Lower leg skin (tissue), 4 donors: ENCODE results near the gene CLTCL1. TPM values are rescaled to one million over a fixed set of nuclear protein-coding genes. Genes with fewer than 3 reads are reported as not detected.

Experiments used
- DNase-seq, 2 donors: peaks; one replicate each; pipeline ENCODE4 v3.0.0-alpha.2; 2019; ENCODE audit warnings: low spot score in 2 of 2
- H3K4me3 ChIP-seq: fragments of 200-600 bp; sonication (generic); 2 replicates; pipeline ENCODE4 v1.5.1; 2017; ENCODE audit warnings: mild to moderate bottlenecking, low read depth; ENCODE audit not compliant: poor library complexity, severe bottlenecking
- CTCF ChIP-seq, 3 donors: fragments of 450-650 bp; IDR thresholded peaks; one replicate each; pipeline ENCODE4 v1.5.1; 2016; ENCODE audit warnings: antibody characterized with exemption in 3 of 3, mild to moderate bottlenecking in 3 of 3, moderate library complexity in 2 of 3
- POLR2A ChIP-seq, 2 donors: fragments of 450-650 bp; IDR thresholded peaks; one replicate each; pipeline ENCODE4 v1.6.1; 2016 to 2017; ENCODE audit warnings: antibody characterized with exemption in 2 of 2, mild to moderate bottlenecking in 1 of 2, moderate library complexity in 1 of 2
- WGBS, 2 donors: methylation state at CpG; one replicate each; pipeline ENCODE4 v1.1.5; 2018; 5-methylcytosine and 5-hydroxymethylcytosine counted together
- intact Hi-C: fragments of 100-400 bp; cut with DNase I; formaldehyde crosslinking; loops from one replicate; pipeline ENCODE4 v1.15.0; 2023; ENCODE audit warnings: low total_unique reads
- total RNA-seq, 4 donors: library from RNA; depleted of rRNA; stranded (reverse); fragments of >200 nt; gene quantifications; one replicate each; pipeline ENCODE4 v1.1.0, GENCODE V29; 2016

Gene CLTCL1
- total RNA-seq, 4 donors from 2014 or later: 4.0 to 9.6 (median 7.6) TPM

DNA sequence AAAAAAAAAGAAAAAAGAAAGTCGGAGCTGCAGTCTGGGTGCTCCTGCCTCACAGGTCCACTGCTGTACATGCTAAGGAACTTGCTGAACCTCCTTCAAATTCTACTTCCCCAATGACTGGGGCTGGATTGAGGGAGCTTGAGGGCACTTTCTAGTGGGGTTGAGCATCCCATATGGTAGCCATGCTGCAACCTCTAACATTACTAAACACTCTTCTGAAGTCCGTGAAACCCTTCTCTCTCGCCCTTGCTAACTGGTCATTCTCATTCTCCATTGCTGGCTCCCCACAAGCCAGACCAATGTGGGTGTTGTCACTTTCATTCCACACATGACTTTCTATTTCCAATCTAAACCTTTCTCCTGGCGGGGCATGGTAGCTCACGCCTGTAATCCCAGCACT is 148.3 kb downstream of the CLTCL1 start:
- WGBS, 2 donors: 79 to 86% methylated on average over 5 of the region's 5 CpGs
- no peak for TF ChIP-seq CTCF (IDR thresholded peaks at IDR 0.05)
- TF ChIP-seq POLR2A (IDR thresholded peaks at IDR 0.05): no peak
- no peak overlapping the region for H3K4me3 ChIP-seq
- intact Hi-C loops: no loop called here
- no peak for DNase-seq

DNA sequence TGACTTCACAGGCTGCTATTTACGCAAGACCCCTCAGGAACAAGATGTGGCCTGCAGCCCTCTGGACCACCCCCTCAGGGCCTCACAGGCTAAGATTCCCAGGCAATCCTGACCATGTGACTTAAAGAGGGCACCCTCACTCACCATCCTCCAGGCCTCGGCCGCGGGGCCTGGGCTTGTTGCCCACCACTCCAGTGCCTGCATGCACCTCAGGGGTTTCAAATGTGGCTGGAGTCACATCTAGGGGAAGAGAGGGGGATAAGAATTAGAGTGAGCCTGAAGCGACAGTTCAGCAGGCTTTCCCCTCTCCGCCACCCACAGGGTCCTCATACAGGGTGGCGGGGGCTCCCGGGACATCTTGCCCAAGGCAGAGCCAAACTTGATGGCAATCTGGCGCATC is 149.1 kb downstream of the CLTCL1 start:
- no peak overlapping the region for H3K4me3 ChIP-seq
- 96 to 97% methylated on average over 9 of the region's 9 CpGs for WGBS, 2 donors
- no peak for TF ChIP-seq CTCF (IDR thresholded peaks at IDR 0.05)
- no peak for TF ChIP-seq POLR2A (IDR thresholded peaks at IDR 0.05)
- DNase-seq: no peak
- intact Hi-C loops: no loop called here

DNA sequence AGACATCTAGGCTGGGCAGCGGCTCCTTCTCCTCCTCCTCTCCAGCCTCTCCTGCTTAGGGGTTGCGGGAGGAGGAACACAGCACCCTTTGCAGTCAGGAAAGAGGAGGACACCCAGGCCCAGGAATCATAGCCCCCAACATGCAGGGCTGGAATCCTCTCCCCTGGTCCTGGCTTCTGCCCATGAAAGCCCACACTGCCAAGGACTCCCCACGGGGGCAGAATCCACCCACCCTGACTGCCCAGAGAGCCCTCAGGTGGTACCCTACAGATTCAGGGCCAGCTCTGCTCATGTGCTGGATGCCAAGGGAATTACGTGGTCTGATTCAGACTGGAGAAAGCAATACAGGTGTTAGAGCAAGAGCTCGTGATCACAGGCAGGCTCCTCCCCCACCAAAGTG is 151.5 kb downstream of the CLTCL1 start:
- intact Hi-C loops: loop anchor here (10.0 kb wide), 1 partner anchor 495 kb away; no protein-coding TSS in a partner anchor
- 69 to 73% methylated on average over 5 of the region's 5 CpGs for WGBS, 2 donors
- TF ChIP-seq CTCF (IDR thresholded peaks at IDR 0.05): no peak
- TF ChIP-seq POLR2A (IDR thresholded peaks at IDR 0.05): no peak
- no peak overlapping the region for H3K4me3 ChIP-seq
- no peak for DNase-seq

GRCh38 chr22:19139001-19139356 is 152.5 kb downstream of the CLTCL1 start:
- DNase-seq: no peak
- no peak for TF ChIP-seq CTCF (IDR thresholded peaks at IDR 0.05)
- 81 to 92% methylated on average over 5 to 9 of the region's 9 CpGs for WGBS, 2 donors
- intact Hi-C loops: loop anchor here (10.0 kb wide), 1 partner anchor 496 kb away; no protein-coding TSS in a partner anchor
- H3K4me3 ChIP-seq: no peak overlapping the region

DNA sequence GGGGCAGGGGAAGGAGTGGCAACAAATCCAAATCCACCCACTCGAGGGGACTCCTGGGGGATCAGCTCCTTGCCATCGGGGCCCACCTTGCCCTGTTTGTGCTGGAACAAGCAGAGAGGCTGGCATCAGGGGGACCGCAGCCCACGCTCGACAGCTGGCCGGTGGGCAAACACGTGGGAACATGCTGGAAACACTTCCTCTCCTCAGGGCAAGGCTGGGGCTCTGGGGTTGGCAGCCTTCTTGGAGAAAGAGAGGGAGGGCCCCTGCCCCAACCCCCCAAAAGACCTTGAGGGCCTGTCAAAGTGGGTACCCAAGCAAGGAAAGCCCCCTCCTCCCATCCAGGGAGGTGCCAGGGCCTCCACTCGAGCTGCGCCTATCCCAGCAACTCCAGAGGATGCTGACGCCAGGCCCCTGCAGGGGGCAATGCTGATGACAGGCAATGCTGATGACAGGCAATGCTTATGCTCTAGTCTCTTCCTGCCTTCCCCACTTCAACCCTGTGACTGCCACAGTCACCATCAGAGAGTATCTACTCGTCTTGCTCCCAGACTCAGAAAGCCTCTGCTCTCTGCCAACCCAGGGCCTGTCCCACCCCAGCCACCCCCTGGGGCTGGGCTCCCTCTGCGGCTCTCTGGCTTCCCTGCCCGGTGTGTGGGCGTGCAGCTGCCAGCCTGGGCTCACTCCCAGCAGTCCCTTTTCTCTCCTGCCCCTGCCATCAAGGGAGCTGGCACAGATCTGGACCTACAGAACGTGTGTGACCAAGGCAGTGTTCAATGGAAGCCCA is 153.1 kb downstream of the CLTCL1 start:
- WGBS, 2 donors: 64 to 74% methylated on average over 13 to 15 of the region's 15 CpGs
- DNase-seq: no peak
- H3K4me3 ChIP-seq: no peak overlapping the region
- intact Hi-C loops: loop anchor here (10.0 kb wide), 1 partner anchor 496 kb away; no protein-coding TSS in a partner anchor
- TF ChIP-seq CTCF (IDR thresholded peaks at IDR 0.05) (no peak), POLR2A (IDR thresholded peaks at IDR 0.05) (no peak)
